Thymus (tissue), 11 donors: Measurements from ENCODE around the gene TMEM33. TPM values are rescaled to one million over a fixed set of nuclear protein-coding genes. Genes with fewer than 3 reads are reported as not detected.
"Not testable (repeated sequence)": the region's sequence is repeated elsewhere in the genome, so short reads cannot be mapped to it uniquely, and the experiment has no call there.

Experiments used
- DNase-seq, 9 donors: peaks; one replicate each; pipeline ENCODE4 v3.0.0-alpha.2; 2013; ENCODE audit warnings: low spot score in 9 of 9, low read depth in 6 of 9, missing footprints in 1 of 9
- H3K27ac ChIP-seq, 2 donors: one replicate each; pipeline ENCODE4 v1.5.1; 2013; ENCODE audit warnings: control low read depth in 1 of 2, low read depth in 1 of 2, low read length in 1 of 2, mild to moderate bottlenecking in 1 of 2, moderate library complexity in 1 of 2
- H3K27me3 ChIP-seq, 2 donors: one replicate each; pipeline ENCODE4 v1.5.1; 2013; ENCODE audit warnings: low read length in 1 of 2; ENCODE audit not compliant: control insufficient read depth in 2 of 2, insufficient read depth in 1 of 2
- H3K36me3 ChIP-seq, 2 donors: one replicate each; pipeline ENCODE4 v1.5.1; 2013; ENCODE audit warnings: low read length in 1 of 2, mild to moderate bottlenecking in 1 of 2, moderate library complexity in 1 of 2; ENCODE audit not compliant: control insufficient read depth in 2 of 2, insufficient read depth in 2 of 2
- H3K4me1 ChIP-seq, 2 donors: one replicate each; pipeline ENCODE4 v1.5.1; 2013; ENCODE audit warnings: low read length in 2 of 2; ENCODE audit not compliant: control insufficient read depth in 2 of 2, insufficient read depth in 2 of 2
- H3K4me3 ChIP-seq, 2 donors: one replicate each; pipeline ENCODE4 v1.5.1; 2013; ENCODE audit warnings: low read length in 2 of 2, control low read depth in 1 of 2, mild to moderate bottlenecking in 1 of 2
- H3K9me3 ChIP-seq, 2 donors: one replicate each; pipeline ENCODE4 v1.5.1; 2013; ENCODE audit warnings: low read length in 1 of 2, mild to moderate bottlenecking in 1 of 2; ENCODE audit not compliant: control insufficient read depth in 2 of 2, insufficient read depth in 1 of 2
- WGBS: extraction: QIAGEN DNeasy Blood & Tissue Kit; methylation state at CpG from one replicate; pipeline ENCODE4 v1.1.7; 2013; 5-methylcytosine and 5-hydroxymethylcytosine counted together
- polyA plus RNA-seq: library from polyadenylated mRNA; stranded (reverse); fragments of 200-250 nt; gene quantifications from one replicate; pipeline ENCODE4 v1.2.3, GENCODE V29; 2013
- total RNA-seq: library from RNA; stranded (reverse); fragments of 120-200 nt; gene quantifications from one replicate; pipeline ENCODE4 v1.2.4, GENCODE V29; 2013
- donor health status: healthy.

Gene TMEM33
- total and polyA plus RNA-seq, 2 donors, result 13.7 to 23.8 TPM

DNA sequence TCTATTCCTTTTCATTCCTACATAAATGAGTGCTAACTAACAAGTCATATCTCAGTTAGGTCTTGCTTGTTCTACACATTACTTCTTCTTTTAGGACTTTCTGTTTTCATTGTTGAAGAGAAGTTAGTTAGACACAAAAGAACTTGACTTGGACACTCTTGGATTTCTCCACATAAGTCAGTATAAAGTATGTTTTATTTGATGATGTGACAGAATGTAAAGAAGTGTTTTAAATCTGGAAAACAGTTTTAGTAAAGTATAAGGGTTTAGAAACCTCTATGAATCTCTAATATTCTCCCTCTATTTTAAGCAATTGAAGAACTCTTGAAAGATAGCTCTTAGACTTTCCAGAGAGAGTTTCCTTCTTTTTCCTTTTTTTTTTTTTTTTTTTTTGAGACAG is 38.6 kb upstream of the TMEM33 start:
- no peak overlapping the region for H3K27ac ChIP-seq
- H3K27me3 ChIP-seq, result peaks cover 0 to 5% of the 10 kb centered on the region in 2 donors
- no peak for DNase-seq
- H3K4me3 ChIP-seq, result no peak overlapping the region
- H3K9me3 ChIP-seq, result peaks cover 0 to 3% of the 10 kb centered on the region in 2 donors
- H3K4me1 ChIP-seq, result no peaks in the 10 kb centered on the region
- H3K36me3 ChIP-seq, result no peaks in the 10 kb centered on the region

GRCh38 chr4:41897698-41898097 is 37.5 kb upstream of the TMEM33 start:
- 93% methylated on average over 1 of the region's 1 CpG for WGBS
- Histone ChIP-seq H3K27ac (no peak overlapping the region), H3K36me3 (no peaks in the 10 kb centered on the region), H3K4me3 (no peak overlapping the region), H3K27me3 (peaks cover 0 to 2% of the 10 kb centered on the region in 2 donors), H3K4me1 (no peaks in the 10 kb centered on the region), H3K9me3 (no peaks in the 10 kb centered on the region)
- DNase-seq, result no peak

- not testable (repeated sequence) for DNase-seq, H3K9me3 ChIP-seq, H3K27me3 ChIP-seq, H3K27ac ChIP-seq, H3K36me3 ChIP-seq, H3K4me3 ChIP-seq, H3K4me1 ChIP-seq
- WGBS, result 26% methylated on average over 1 of the region's 1 CpG
Observed at GRCh38 chr4:41909136-41909535, 26.1 kb upstream of the TMEM33 start.

DNA sequence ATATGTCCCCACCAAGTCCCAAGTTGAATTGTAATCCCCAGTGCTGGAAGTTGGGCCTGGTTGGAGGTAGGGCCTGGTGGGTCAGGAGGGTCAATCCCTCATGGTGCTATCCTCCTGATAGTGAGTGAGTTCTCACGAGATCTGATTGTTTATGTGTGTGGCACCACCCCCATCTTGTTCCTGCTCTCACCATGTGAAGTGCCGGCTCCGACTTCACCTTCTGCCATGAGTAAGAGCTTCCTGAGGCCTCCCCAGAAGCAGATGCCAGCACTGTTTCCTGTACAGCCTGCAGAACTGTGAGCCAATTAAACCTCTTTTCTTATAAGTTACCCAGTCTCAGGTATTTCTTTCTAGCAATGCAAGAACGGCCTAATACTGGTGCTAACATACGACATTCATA is 22.7 kb upstream of the TMEM33 start:
- Histone ChIP-seq H3K4me1 (no peaks in the 10 kb centered on the region), H3K36me3 (no peaks in the 10 kb centered on the region), H3K27ac (no peak overlapping the region), H3K4me3 (no peak overlapping the region), H3K9me3 (no peaks in the 10 kb centered on the region), H3K27me3 (no peaks in the 10 kb centered on the region)
- no peak for DNase-seq
- WGBS, result 90% methylated on average over 5 of the region's 5 CpGs

DNA sequence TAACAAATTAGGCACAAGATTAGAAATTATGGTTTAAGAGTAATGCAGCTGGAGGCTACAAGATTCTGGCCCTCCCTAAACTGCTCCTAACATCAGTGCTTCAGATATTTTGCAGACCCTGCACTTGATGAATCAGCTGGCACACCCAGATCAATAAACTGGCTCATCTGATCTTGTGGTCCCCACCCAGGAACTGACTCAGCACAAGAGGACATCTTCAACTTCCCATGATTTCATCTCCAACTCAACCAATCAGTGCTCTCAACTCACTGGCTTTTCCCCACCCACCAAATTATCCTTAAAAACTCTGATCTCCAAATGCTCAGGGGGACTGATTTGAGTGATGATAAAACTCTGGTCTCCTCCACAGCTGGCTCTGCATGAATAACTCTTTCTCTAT is 21.7 kb upstream of the TMEM33 start:
- H3K4me1 ChIP-seq, result no peaks in the 10 kb centered on the region
- no peak overlapping the region for H3K27ac ChIP-seq
- H3K4me3 ChIP-seq, result no peak overlapping the region
- H3K9me3 ChIP-seq, result no peaks in the 10 kb centered on the region
- DNase-seq, result no peak
- no peaks in the 10 kb centered on the region for H3K36me3 ChIP-seq
- no peaks in the 10 kb centered on the region for H3K27me3 ChIP-seq

DNA sequence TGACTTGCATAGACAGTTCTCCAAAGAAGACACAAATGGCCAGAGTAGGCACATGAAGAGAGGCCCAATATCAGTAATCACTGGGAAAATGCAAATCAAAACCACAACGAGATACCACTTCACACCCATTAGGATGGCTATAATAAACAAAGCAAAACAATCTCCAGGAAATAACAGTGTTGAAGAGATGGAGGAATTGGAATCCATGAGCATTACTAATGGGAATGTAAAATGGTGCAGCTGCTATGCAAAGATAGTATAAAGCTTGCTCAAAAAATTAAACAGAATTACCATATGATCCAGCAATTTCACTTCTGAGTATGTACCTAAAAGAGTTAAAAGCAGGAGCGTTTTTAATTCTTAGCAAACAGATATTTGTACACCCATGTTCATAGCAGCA is 17.0 kb upstream of the TMEM33 start:
- 85% methylated on average over 2 of the region's 2 CpGs for WGBS
- Histone ChIP-seq H3K9me3 (peaks cover 0 to 3% of the 10 kb centered on the region in 2 donors), H3K27me3 (no peaks in the 10 kb centered on the region), H3K4me1 (no peaks in the 10 kb centered on the region), H3K36me3 (no peaks in the 10 kb centered on the region), H3K4me3 (no peak overlapping the region), H3K27ac (no peak overlapping the region)
- DNase-seq, result no peak

DNA sequence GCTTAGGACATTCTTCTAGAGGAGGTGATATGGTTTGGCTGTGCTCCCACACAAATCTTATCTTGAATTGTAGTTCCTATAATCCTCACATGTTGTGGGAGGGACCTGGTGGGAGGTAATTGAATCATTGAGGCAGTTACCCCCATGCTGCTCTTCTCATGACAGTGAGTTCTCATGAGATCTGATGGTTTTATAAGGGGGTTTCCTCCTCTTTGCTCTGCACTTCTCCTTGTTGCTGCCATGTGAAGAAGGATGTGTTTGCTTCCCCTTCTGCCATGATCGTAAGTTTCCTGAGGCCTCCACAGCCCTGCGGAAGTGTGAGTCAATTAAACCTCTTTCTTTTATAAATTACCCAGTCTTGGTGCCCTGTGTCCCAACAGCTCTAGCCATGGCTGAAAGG is 14.8 kb upstream of the TMEM33 start:
- H3K36me3 ChIP-seq, DNase-seq, H3K4me1 ChIP-seq, H3K4me3 ChIP-seq, H3K9me3 ChIP-seq, H3K27me3 ChIP-seq, H3K27ac ChIP-seq: not testable (repeated sequence)
- WGBS, result 91% methylated on average over 2 of the region's 2 CpGs

GRCh38 chr4:41921476-41921875 is 13.8 kb upstream of the TMEM33 start:
- no peak for DNase-seq
- Histone ChIP-seq H3K36me3 (no peaks in the 10 kb centered on the region), H3K4me1 (no peaks in the 10 kb centered on the region), H3K4me3 (no peak overlapping the region), H3K27ac (no peak overlapping the region), H3K9me3 (peaks cover 0 to 3% of the 10 kb centered on the region in 2 donors), H3K27me3 (no peaks in the 10 kb centered on the region)
- WGBS, result 95% methylated on average over 4 of the region's 4 CpGs

- Histone ChIP-seq H3K27ac (no peak overlapping the region), H3K36me3 (no peaks in the 10 kb centered on the region)
- 89% methylated on average over 4 of the region's 4 CpGs for WGBS
Observed at GRCh38 chr4:41927796-41928499, 7.3 kb upstream of the TMEM33 start.

More at GRCh38 chr4:41927796-41928499, 7.3 kb upstream of the TMEM33 start:
- Histone ChIP-seq H3K27me3 (peaks cover 0 to 3% of the 10 kb centered on the region in 2 donors), H3K4me1 (no peaks in the 10 kb centered on the region), H3K9me3 (no peaks in the 10 kb centered on the region), H3K4me3 (no peak overlapping the region)
- DNase-seq, result no peak
